Kidney epithelial cell (primary cell): ENCODE results near the gene RTTN. TPM values are rescaled to one million over a fixed set of nuclear protein-coding genes. Genes with fewer than 3 reads are reported as not detected.

Source experiments
- DNase-seq: peaks from one replicate; pipeline ENCODE4 v3.0.0-alpha.2; 2010; ENCODE audit warnings: low read depth
- H3K27me3 ChIP-seq: 2 replicates; pipeline ENCODE4 v1.6.0; 2011; ENCODE audit warnings: low read length; ENCODE audit not compliant: control insufficient read depth, insufficient read depth
- H3K36me3 ChIP-seq: 2 replicates; pipeline ENCODE4 v1.5.1; 2011; ENCODE audit warnings: low read length; ENCODE audit not compliant: control insufficient read depth, insufficient read depth
- H3K4me3 ChIP-seq: 2 replicates; pipeline ENCODE4 v1.5.1; 2011; ENCODE audit warnings: low read depth, mild to moderate bottlenecking, control low read depth, low read length
- CTCF ChIP-seq: IDR thresholded peaks from 2 replicates; pipeline ENCODE4 v1.5.1; 2011; ENCODE audit warnings: mild to moderate bottlenecking, moderate library complexity, low read length, control low read depth, inconsistent platforms; ENCODE audit not compliant: insufficient read depth, poor library complexity, severe bottlenecking
- total RNA-seq: library from RNA; depleted of rRNA; stranded (reverse); fragments of >200 nt; gene quantifications from 2 replicates; pipeline ENCODE4 v1.2.3, GENCODE V29; 2015

Gene RTTN
- total RNA-seq, 1 donor from 2014 or later = 7.2 TPM

GRCh38 chr18:70089858-70090257, 115.6 kb downstream of the RTTN start:
- no peaks in the 10 kb centered on the region for H3K36me3 ChIP-seq

GRCh38 chr18:70086085-70086484, 119.4 kb downstream of the RTTN start:
- H3K27me3 ChIP-seq = no peaks in the 10 kb centered on the region
- DNase-seq = no peak
- TF ChIP-seq CTCF = no peak
- H3K36me3 ChIP-seq = no peaks in the 10 kb centered on the region
- H3K4me3 ChIP-seq = no peak overlapping the region

More at GRCh38 chr18:70089858-70090257, 115.6 kb downstream of the RTTN start:
- no peak for DNase-seq
- no peak for TF ChIP-seq CTCF
- H3K27me3 ChIP-seq = no peaks in the 10 kb centered on the region
- H3K4me3 ChIP-seq = no peak overlapping the region

- TF ChIP-seq CTCF = no peak
- H3K36me3 ChIP-seq = no peaks in the 10 kb centered on the region
- DNase-seq = no peak
- no peak overlapping the region for H3K4me3 ChIP-seq
- no peaks in the 10 kb centered on the region for H3K27me3 ChIP-seq
These were observed 119.8 kb downstream of the RTTN start for GRCh38 chr18:70085641-70086040.

GRCh38 chr18:70082430-70082829, 123.1 kb downstream of the RTTN start:
- DNase-seq = no peak
- no peaks in the 10 kb centered on the region for H3K36me3 ChIP-seq
- H3K4me3 ChIP-seq = no peak overlapping the region
- H3K27me3 ChIP-seq = no peaks in the 10 kb centered on the region
- TF ChIP-seq CTCF = no peak

- no peak for DNase-seq
- H3K27me3 ChIP-seq = no peaks in the 10 kb centered on the region
- no peaks in the 10 kb centered on the region for H3K36me3 ChIP-seq
- no peak for TF ChIP-seq CTCF
- H3K4me3 ChIP-seq = no peak overlapping the region
These were observed 127.4 kb downstream of the RTTN start for GRCh38 chr18:70078106-70078505.

GRCh38 chr18:70075906-70076305, 129.6 kb downstream of the RTTN start:
- TF ChIP-seq CTCF = no peak
- DNase-seq = no peak
- Histone ChIP-seq H3K4me3 (no peak overlapping the region), H3K27me3 (no peaks in the 10 kb centered on the region), H3K36me3 (no peaks in the 10 kb centered on the region)
